DMS 273 (cell line): ENCODE measurements around the gene RFWD3.
"Not testable (repeated sequence)": the region's sequence is repeated elsewhere in the genome, so short reads cannot be mapped to it uniquely, and the experiment has no call there.

Experiments
- DNase-seq: peaks from one replicate; lab custom pipeline; 2025; ENCODE audit not compliant: unreplicated experiment; lab: John Stamatoyannopoulos, UW

Gene RFWD3, protein sequence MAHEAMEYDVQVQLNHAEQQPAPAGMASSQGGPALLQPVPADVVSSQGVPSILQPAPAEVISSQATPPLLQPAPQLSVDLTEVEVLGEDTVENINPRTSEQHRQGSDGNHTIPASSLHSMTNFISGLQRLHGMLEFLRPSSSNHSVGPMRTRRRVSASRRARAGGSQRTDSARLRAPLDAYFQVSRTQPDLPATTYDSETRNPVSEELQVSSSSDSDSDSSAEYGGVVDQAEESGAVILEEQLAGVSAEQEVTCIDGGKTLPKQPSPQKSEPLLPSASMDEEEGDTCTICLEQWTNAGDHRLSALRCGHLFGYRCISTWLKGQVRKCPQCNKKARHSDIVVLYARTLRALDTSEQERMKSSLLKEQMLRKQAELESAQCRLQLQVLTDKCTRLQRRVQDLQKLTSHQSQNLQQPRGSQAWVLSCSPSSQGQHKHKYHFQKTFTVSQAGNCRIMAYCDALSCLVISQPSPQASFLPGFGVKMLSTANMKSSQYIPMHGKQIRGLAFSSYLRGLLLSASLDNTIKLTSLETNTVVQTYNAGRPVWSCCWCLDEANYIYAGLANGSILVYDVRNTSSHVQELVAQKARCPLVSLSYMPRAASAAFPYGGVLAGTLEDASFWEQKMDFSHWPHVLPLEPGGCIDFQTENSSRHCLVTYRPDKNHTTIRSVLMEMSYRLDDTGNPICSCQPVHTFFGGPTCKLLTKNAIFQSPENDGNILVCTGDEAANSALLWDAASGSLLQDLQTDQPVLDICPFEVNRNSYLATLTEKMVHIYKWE

DNA sequence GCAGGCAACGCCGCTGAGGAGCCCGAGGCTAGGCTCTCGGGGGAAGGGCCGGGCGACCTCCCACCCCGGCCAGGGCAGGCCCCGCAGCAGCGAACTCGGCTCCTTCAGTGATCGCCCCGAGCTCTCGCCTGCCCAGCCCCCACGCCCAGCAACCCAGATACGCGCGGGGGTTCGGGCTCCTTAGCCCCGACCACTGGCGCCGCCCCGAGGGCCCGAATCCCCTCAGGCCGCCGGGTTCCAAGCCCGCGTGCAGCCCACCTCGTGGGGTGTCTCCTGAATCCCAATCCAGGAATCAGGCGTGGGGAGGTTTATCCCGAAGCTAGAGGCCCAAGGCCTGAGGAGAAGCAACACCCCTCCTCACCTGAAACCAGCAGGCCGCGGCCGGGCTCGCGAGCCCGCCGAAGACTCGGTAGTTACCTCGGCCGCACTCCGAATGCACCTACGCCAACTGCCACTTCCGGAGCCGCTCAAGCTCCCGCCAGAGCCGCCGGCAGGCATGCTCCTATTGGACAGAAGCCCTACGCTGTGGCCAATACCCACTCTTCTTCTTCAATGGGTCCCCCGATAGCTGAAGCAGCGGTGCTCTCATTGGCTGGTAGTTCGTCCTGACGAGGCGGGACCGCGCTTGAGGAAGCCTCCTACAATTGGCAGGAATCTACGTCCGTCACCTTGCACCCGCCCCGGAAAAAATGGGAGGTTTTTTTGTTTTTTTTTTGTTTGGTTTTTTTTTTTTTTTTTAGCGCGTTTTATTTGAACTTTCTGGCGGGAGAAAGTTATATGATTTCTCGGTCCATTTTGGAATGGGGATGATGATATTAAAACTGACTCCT is at the start of gene RFWD3:
Gene RFWD3, minus strand, starts transcription at position 453 of the 830 bp plus-strand sequence. CDS start 5,428 bp downstream, outside the sequence.
- DNase-seq, result peak; percentile 99

DNA sequence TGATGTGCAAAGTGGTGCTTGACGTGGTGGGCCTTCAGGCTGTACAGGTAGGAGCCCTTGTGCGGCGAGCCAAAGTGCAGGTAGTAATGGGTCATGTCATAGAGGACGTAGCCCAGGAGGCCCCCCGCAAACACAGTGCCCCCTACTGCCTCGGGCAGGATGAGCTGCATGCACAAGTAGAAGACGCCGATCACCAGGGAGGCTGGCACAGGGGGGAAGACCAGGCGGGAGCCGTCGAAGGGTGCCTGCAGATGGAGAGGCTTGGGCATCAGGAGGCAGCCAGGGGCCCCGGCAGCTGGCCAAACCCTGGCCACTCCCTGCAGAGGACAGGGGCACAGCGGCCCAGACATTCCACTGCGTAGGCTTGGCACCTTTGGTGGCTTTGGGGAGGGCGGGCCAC is 49.7 kb upstream of the RFWD3 start:
- no peak for DNase-seq

DNA sequence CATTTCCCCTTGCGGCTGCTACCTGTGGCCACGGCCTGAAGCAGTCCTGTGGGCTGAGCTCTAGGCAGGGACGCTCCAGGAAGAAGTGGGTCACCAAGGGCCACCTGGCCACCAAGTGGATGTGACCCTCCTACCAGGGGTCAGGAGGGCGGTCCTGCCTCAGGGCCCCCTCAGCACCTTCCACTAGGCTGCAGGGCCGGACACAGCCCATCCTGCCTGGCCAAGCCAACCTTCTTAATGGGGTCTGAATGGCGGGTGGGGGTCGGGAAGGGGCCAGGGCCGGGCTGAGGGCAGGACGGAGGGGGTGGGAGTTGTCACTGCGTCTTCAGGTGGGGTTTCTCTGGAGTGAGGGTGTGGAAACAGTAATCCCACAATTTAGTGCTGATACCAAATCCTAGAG is 47.2 kb upstream of the RFWD3 start:
- DNase-seq, result no peak

DNA sequence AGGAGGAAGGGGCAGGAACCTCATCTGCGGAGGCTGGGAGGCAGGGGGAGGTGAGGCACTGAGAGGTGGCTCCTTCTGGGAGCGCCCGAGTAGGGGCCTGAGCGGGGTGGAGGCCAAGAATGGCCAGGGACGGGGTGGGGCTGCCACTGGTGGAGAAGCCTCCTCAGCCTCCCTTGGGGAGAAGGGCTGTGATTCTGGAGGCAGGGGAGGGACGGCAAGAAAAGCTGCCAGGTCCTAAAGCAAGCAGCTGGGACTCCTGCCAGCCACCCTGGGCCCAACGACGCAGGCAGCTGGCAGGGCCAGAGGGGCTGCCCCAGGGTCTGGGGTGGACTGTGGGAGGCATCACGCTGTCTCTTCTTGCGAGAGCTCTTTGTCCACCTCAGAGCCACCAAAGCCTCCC is 46.6 kb upstream of the RFWD3 start:
- no peak for DNase-seq

DNA sequence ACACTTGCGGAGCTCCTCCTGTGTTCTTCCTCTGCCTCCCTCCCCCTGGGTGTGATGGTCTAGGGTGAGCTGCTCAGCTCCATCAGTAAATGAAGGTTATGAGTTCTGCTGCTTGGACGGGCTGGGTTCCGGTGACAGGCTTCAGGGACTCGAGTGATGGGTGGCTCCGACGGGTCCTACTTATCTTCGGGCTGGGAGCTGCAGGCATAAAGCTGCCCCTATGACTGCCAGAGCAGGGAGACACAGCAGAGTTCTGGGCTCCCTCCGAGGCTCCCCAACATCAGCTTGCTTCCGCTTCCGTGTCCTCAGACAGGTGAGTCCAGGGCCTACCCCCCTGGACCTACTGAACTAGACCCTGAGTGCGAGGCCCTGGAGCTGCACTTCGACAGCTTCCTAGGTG is 45.3 kb upstream of the RFWD3 start:
- DNase-seq, result no peak

DNA sequence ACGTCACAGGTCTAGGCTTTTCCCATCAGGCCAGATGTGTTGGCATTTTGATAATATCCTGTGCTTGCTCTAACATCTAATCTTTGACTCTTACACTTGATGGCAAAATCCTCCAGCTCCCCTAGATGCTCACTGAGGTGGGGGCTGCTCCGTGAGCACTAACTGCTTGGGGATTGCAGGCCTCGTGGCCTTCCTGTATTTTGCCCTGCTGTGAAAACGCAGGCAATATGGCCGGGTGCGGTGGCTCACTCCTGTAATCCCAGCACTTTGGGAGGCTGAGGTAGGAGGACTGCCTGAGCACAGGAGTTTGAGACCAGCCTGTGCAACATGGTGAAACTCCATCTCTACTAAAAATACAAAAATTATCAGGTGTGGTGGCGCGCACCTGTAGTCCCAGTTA is 43.7 kb upstream of the RFWD3 start:
- DNase-seq, result no peak

DNA sequence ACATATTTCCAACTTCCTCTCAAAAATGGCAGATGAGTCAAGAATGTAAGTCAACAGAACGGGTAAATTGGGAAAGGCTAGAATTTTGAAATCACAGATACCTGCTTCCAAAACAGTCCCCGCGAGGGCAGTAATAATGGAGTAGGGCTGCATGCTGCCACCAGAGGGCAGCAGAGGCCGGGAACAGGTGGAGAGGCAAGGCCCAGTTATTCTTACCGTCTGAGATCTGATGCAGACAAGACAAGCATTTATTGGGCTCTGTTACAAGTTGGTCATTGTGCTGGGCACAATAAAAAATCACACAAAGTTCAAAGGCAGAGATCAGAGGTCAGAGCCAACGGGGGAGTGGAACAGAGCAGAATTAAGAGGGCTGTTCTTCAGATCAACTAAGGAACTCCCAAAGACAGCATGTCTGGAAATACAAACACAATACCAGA is 42.8 kb upstream of the RFWD3 start:
- DNase-seq, result peak; percentile 90

DNA sequence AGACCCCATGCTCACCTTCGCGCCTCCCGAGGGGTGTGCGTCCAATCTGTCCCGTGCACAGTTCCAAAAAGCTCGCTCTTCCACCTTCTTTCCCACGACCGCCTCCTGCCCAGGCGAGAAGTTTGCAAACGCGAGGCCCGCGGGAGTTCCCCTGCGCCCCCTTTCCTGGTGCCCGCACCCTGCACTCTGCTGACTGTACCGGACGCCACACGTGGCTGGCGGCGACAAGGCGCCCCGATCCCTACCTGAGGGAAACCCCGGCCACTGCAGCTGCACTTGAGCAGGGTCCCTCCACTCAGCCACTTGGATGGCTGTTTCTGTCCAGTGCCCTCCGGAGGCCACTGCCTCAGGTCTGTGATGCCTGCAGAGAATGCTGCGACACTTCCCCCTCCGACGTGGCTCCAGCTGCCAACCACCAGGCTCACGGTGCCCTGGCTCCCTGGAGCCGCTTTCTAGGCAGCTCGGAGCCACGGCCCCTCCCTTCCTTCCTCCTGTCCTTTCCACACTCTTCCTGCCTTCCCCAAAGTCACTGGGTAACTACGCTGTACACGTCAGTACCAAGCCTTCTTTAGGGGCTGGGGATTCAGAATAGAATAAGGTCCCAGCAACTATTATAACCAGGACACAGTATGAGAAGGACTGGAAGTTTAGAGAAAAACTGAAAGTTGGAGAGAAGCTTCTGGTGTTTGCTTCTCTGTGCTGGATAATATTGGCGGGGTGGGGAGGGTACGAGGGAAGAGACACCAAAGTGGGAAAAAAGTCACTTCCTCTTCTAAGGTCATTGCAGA is 34.0 kb upstream of the RFWD3 start, which contains the start of gene MLKL:
Gene MLKL, minus strand, starts transcription at position 425 of the 788 bp plus-strand sequence. CDS start 5,105 bp downstream, outside the sequence.
- peak; percentile 73 for DNase-seq

DNA sequence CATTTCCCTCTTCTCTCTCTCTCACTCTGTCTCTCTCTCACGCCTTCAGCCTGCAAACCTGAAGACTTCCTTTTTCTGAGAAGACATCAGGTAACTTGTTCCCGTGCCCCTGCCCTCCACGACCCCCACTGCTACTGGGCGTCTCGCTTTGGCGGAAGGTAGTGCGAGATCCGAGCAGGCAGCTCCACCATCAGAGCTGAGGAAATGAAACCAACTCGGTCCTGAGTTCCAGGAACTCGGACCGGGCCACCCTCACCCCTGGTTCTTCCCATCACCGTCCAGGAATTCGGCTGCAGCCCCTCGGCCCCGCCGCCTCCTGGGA is 33.4 kb upstream of the RFWD3 start:
- peak; percentile 51 for DNase-seq

DNA sequence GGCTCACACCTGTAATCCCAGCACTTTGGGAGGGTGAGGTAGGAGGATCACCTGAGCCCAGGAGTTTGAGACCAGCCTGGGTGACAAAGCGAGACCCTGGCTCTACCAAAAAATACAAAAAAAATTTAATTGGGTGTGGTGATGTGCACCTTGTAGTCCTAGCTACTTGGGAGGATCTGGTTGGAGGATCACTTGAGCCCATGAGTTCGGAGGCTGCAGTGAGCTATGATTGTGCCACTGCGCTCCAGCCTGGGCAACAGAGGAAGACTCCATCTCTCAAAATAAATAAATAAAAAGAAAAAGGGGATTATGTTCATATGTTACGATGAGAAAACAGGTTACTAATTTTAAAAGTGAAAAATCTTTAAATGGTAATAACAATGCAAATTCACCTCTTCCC is 33.0 kb upstream of the RFWD3 start:
- DNase-seq, result no peak

DNA sequence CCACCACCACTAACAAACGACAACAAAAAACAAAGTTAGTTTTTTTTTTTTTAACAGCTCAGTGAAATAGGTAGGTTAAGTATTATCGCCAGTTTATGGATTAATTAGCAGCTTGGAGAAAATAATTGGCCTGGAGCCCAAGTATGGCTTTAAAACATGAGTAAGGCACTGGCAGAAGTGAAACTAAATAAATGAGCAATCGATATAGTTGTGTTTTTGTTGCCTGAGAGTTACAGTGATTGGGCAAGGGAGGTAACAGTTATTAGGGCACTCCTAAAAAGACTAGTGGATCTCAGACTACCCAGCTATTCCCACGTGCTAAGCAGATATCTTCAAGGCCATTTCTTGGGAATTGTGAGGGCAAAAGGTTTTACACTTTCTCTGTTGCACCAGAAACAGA is 31.5 kb upstream of the RFWD3 start:
- DNase-seq, result no peak

DNA sequence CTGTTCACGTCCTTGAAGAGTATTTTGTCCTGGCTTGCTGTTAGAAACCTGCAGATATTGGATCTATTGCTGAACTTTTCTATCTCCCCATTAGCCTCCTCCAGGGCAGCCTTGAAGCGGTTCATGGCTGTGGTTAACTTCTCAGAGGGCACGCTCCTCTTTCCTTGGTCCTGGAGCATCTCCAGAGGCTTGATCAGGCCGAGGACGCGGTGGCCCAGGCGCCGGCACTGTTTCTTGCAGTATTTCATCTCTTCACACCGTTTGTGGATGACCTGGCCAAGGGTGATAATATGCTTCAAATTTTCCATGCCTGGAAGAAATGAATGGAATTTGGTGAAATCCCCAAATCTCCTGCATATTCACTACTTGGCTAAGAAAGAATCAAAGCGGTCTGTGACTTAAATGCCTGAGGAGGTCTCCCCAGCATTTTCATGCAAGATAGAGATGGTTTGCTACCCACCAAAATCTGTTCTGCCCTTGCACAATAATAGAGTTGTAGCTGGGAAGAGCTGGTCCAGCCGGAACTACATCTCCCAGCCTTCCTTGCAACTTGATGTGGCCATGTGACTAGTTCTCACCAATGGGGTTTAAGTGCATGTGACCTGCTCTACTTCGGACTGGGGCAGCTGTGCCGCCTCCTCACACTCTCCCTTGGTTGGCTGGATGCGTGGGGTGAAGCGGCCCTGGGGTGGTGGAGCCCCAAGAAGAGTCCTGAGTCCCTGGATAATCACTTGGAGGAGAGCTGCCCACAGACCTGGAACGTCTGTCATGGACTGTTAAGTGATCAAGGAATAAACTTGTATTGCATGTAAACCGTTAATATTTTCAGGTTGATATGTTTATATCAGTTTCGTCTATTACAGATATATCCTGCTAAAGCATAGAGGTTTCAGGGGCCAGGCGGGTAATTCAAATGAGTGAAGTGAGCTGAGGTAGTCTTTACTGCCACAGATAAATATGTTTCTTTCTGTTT is 29.1 kb upstream of the RFWD3 start:
- DNase-seq, result peak; percentile 94

DNA sequence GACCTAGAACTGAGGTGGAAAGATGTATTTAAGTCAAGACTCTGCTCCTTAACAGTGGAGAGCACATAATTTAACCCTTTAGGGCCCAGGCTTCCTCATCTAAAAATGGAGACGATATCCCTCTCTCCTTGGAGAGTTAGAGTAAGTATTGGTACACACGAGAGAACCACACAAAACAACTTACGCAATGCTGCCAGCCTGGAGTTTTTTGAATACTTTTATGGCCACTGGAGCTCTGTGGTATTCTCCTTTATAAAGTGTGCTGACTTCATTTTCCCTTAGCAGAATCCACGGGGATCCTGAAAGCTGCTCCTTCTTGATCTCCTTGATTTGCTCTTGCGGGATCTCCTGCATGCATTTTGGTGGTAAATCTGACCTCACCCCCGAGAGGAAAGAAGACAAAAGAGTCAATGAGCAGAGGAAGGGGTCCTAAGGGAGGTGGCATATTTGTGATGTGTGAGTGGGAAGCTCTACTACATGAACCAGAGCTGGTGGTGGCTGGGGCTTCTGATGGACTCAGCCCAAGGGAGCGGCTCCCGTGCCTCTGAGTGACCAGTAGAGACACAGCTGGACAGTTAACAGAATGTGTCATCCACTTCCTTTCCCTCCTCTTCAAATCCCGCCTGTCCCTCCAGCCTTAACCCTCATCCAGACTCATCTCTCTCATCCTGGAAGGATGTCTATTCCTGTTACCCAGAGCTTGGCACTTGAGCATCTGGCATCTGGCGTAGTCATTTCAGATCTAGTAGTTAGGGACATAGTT is 24.6 kb upstream of the RFWD3 start:
- DNase-seq, result no peak

DNA sequence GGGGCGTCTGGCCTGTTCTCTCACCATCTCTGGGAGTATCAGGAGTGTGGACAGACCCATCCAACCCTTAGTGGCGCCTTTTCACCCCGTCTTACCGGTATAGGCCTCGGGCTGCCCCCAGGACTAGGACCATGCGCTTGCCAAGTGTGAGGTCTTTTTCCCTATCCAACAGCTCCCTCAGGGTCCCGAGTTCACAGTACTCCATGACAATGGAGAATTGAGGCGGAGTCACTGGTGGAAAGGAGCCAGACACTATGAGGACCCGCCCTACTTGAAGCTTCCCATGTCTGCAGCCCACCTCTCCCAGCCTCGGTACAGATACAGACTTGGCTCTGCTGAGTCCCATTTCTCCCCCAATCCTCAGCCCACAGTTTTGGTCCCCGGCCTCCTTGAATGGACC is 15.9 kb upstream of the RFWD3 start:
- DNase-seq, result no peak

DNA sequence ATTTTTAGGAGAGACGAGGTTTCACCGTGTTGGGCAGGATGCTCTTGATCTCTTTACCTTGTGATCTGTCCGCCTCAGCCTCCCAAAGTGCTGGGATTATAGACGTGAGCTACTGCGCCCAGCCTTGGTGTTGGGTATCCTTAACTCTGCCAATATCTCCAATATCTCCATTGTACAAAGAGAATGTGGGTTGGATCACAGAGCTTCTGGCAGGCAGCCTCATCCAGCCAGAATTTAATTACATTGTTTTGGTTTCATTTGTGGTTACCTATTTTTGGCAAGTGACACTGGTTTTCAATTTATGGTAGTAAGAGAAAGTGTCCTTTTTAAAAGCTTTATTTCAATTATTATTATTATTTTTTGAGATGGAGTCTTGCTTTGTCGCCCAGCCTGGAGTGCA is 14.0 kb upstream of the RFWD3 start:
- no peak for DNase-seq

DNA sequence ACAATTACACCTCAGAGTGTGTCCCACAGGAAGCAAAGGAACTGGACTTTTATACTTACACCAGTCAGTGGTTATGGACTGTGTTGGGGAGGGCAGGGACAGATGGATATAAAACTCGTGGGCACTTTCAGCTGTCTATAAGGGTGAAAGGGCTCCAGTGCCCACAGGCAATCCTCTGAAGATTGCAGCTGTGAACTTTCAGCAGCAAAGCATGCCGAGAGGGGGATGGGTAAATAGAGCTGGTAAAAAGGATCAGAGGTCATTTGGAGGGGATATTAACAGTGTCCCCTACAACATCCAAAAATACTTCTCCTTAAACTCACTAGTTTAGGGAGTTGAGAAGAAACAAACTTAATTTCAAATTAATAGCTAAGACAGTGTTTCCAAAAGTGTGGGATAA is 13.3 kb upstream of the RFWD3 start:
- DNase-seq, result no peak

DNA sequence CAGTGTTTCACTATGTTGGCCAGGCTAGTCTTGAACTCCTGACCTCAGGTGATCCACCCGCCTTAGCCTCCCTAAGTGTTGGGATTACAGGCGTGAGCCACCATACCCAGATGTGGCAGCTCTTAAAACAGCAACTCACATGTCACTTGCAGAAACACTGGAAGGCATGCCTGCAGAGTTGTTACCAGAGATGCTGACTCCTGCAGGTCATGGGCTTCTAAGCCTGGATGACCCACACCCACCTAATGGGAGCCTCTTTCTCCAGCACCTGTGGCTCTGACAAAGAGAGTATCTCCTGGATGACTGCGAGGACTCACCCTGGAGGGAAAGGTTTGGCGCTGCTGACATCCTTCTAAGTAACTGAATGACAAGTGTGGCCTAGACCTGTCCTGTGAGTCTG is 11.2 kb upstream of the RFWD3 start:
- no peak for DNase-seq

DNA sequence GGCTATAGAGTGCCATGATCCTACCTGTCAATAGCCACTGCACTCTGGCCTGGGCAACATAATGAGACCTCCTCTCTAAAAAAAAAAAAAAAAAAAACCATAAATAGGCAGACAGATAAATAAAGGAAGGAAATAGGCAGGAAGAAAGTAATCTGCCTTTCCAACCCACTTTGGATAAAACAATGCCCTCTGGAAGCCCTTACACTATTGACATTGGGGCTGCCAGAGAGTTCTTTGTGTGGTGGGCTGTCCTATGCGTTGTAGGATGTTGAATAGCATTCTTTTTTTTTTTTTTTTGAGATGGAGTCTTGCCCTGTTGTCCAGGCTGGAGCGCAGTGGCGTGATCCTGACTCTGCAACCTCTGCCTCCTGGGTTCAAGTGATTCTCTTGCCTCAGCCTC is 7.2 kb upstream of the RFWD3 start:
- no peak for DNase-seq

DNA sequence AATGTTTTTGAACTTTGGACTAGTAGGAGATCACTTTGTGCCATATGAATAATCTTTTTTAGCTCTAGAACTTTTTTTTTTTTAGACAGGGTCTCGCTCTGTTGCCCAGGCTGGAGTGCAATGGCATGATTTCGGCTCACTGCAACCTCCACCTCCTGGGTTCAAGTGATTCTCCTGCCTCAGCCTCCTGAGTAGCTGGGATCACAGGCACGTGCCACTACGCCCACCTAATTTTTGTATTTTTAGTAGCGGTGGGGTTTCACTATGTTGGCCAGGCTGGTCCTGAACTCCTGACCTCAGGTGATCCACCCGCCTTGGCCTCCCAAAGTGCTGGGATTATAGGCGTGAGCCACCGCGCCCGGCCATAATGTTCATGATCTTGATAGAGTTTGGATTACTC is 2.2 kb upstream of the RFWD3 start:
- not testable (repeated sequence) for DNase-seq
